Suprapubic skin (tissue), 4 donors: Measurements from ENCODE around the gene PSMG3. TPM values are rescaled to one million over a fixed set of nuclear protein-coding genes. Genes with fewer than 3 reads are reported as not detected.

ENCODE experiments used
- DNase-seq, 2 donors: peaks; one replicate each; pipeline ENCODE4 v3.0.0-alpha.2; 2019; ENCODE audit warnings: low spot score in 2 of 2
- H3K27ac ChIP-seq: fragments of 200-600 bp; sonication (generic); one replicate; pipeline ENCODE4 v1.5.1; 2019
- H3K27me3 ChIP-seq: fragments of 200-600 bp; sonication (generic); one replicate; pipeline ENCODE4 v1.5.1; 2019
- H3K36me3 ChIP-seq: fragments of 200-600 bp; sonication (generic); one replicate; pipeline ENCODE4 v1.5.1; 2019
- H3K4me1 ChIP-seq: fragments of 200-600 bp; sonication (generic); one replicate; pipeline ENCODE4 v1.5.1; 2019
- H3K4me3 ChIP-seq: fragments of 200-600 bp; sonication (generic); one replicate; pipeline ENCODE4 v1.5.1; 2019; ENCODE audit warnings: mild to moderate bottlenecking
- H3K9me3 ChIP-seq: fragments of 200-600 bp; sonication (generic); one replicate; pipeline ENCODE4 v1.5.1; 2019
- CTCF ChIP-seq, 2 donors: fragments of 200-600 bp in 1 of 2; fragments of 450-650 bp in 1 of 2; sonication (generic) in 1 of 2; IDR thresholded peaks; one replicate each; pipeline ENCODE4 v1.5.1; 2016 to 2019; ENCODE audit warnings: antibody characterized with exemption in 2 of 2, mild to moderate bottlenecking in 1 of 2, moderate library complexity in 1 of 2
- EP300 ChIP-seq: sonication (generic); formaldehyde crosslinking; IDR thresholded peaks from one replicate; pipeline ENCODE4 v1.6.1; 2017; ENCODE audit warnings: antibody characterized with exemption
- POLR2A ChIP-seq, 2 donors: fragments of 450-650 bp; IDR thresholded peaks; one replicate each; pipeline ENCODE4 v1.6.1; 2017; ENCODE audit warnings: antibody characterized with exemption in 2 of 2, mild to moderate bottlenecking in 2 of 2, moderate library complexity in 2 of 2
- POLR2AphosphoS5 ChIP-seq, 3 donors: sonication (generic); formaldehyde crosslinking; IDR thresholded peaks; one replicate each; pipeline ENCODE4 v1.6.1; 2017; ENCODE audit warnings: antibody characterized with exemption in 3 of 3
- WGBS: methylation state at CpG from one replicate; pipeline ENCODE4 v1.1.5; 2018; 5-methylcytosine and 5-hydroxymethylcytosine counted together
- total RNA-seq, 4 donors: library from RNA; depleted of rRNA; stranded (reverse); fragments of >200 nt; gene quantifications; one replicate each; pipeline ENCODE4 v1.1.0, GENCODE V29; 2016

PSMG3 gene
- total RNA-seq, 4 donors from 2014 or later: 35.7 to 79.0 (median 62.0) TPM

GRCh38 chr7:1539882-1540775 lies 29.7 kb downstream of the PSMG3 start:
- H3K36me3 ChIP-seq: peaks cover 46% of the 10 kb centered on the region
- H3K4me1 ChIP-seq: peaks cover 53% of the 10 kb centered on the region
- peak in 1 of 2 donors; percentile 64 for DNase-seq
- H3K27me3 ChIP-seq: no peaks in the 10 kb centered on the region
- no peaks in the 10 kb centered on the region for H3K9me3 ChIP-seq
- no peak overlapping the region for H3K4me3 ChIP-seq
- H3K27ac ChIP-seq: no peak overlapping the region
- TF ChIP-seq CTCF (IDR thresholded peaks at IDR 0.05): no peak
- TF ChIP-seq POLR2A (IDR thresholded peaks at IDR 0.05): no peak
- TF ChIP-seq POLR2AphosphoS5 (IDR thresholded peaks at IDR 0.05): no peak
- TF ChIP-seq EP300: no peak
- WGBS: 98% methylated on average over 34 of the region's 73 CpGs

DNA sequence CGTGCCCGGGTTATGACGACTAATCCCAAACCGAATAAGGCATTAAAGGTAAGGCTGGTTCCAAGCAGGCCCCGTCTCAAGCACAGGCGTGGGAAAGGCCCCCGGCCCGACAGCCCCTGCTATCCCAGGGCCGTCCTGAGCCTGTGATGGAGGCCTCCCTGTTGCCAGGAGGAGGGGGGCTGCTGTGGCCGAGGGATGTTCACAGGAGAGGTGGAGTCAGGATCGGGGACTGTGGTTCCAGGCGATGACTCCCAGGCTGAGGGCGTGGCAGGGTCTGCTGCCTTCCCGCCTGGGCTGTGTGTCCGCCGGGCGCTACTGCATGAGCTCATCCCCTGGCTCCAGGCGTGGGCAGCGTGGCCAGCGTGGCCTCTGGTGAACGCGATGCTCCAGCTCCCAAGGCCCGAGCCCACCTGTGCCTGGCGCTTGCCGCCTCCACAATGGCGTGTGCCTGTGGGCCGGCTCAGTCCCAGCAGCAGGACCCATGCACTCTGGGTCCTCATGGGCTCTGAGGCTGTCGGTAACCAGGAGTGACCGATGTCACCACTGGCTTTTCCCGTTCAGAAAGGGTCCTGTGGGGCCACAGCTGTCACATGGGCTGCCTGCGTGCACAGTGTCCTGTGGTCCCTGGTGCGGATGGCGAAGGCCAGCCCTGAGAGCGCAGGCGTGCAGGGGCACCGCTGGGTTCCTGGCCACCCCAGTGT lies 30.5 kb downstream of the PSMG3 start:
- TF ChIP-seq POLR2A (IDR thresholded peaks at IDR 0.05) (no peak), POLR2AphosphoS5 (IDR thresholded peaks at IDR 0.05) (no peak)
- peak in 1 of 2 donors; percentile 61 for DNase-seq
- peaks cover 46% of the 10 kb centered on the region for H3K36me3 ChIP-seq
- H3K27ac ChIP-seq: peak overlapping the region; percentile 92
- no peaks in the 10 kb centered on the region for H3K27me3 ChIP-seq
- H3K9me3 ChIP-seq: no peaks in the 10 kb centered on the region
- 80% methylated on average over 1 of the region's 36 CpGs for WGBS
- no peak overlapping the region for H3K4me3 ChIP-seq
- peaks cover 54% of the 10 kb centered on the region for H3K4me1 ChIP-seq

DNA sequence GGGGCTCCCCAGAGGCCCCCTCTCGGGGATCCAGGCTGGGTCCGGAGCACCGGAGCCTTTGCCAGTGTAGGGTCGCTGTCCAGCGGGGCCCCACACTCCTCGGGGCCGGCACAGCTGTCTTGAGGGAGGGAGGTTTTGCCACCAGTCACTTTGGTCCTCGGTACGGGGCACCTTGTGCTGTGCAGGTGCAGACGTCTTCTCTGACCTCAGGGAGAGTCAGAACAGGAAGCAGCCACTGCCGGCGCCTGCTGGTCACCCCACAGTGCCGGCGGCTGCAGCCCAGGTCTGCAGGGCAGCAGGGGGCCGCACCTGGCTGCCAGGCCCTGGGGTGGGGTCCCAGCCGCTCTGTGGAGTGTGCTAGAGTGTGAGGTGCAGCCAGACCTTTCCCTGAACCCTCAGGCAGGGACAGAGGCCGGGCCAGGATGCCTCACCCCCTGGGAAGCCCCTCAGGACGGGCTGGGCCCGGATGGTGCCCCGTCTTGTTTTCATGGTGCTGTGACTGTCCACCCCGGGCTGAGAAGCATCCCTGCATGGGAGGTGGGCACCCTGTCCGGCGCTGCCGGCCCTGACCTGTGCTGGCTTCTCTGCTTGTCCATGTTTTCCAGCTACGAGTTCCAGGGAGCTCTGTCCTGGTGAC lies 31.2 kb downstream of the PSMG3 start:
- H3K4me3 ChIP-seq: peak overlapping the region; percentile 56
- no peaks in the 10 kb centered on the region for H3K9me3 ChIP-seq
- WGBS: no CpG with 5 or more reads among the region's 25 CpGs
- H3K27me3 ChIP-seq: no peaks in the 10 kb centered on the region
- DNase-seq: peak in 1 of 2 donors; percentile 77
- H3K4me1 ChIP-seq: peaks cover 54% of the 10 kb centered on the region
- TF ChIP-seq POLR2AphosphoS5 (IDR thresholded peaks at IDR 0.05) (no peak), CTCF (IDR thresholded peaks at IDR 0.05) (no peak)
- peaks cover 46% of the 10 kb centered on the region for H3K36me3 ChIP-seq
- H3K27ac ChIP-seq: peak overlapping the region; percentile 92

DNA sequence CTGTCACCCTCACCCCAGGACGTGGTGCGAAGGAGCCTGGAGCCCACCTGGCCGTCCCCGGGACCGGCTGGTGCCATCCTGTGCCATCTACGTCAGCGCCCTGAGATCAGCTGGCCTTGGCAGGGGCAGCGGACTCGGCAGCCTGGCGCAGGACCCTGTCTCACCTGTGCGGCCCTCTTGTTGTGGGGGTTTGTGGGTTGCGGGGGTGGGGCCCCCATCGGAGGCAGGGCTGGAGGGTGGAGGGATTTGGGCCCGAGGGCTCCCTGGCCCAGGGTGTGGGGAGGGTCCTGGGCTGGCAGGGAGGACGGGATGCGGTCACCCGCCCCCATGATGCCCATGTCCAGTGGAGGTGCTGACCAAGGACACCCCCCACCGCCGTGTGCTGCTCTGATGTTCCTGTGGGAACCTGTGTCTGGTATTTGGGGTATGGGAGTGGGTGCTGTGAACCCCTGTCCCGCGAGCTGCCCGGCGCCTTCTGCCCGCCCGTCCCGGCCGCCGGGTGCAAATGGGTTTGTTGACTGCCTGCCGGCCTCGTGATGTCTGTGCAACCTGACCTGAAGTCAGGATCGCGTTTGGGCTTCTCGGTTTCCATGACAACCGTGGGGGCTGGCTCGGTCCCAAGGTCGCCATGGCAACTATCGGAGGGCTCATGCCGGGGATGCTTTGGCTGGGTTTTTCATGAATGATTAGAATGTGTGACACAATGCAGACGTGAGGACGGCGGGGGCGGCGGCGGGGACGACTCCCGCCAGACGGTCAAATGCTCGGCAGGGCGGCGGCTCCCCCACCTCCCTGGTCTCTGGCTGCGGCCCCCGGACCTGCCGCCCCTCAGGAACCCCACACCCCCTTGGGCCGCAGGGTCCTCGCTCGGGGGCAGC lies 32.1 kb downstream of the PSMG3 start:
- 23% methylated on average over 4 of the region's 56 CpGs for WGBS
- peak; percentile 94 for DNase-seq
- peaks cover 59% of the 10 kb centered on the region for H3K4me1 ChIP-seq
- H3K27me3 ChIP-seq: no peaks in the 10 kb centered on the region
- peak overlapping the region; percentile 56 for H3K4me3 ChIP-seq
- TF ChIP-seq POLR2AphosphoS5 (IDR thresholded peaks at IDR 0.05): peak; percentile 24 to 71 (median 39)
- TF ChIP-seq EP300: no peak
- TF ChIP-seq CTCF (IDR thresholded peaks at IDR 0.05): no peak
- peak in 1 of 2 donors; percentile 8 for TF ChIP-seq POLR2A (IDR thresholded peaks at IDR 0.05)
- H3K36me3 ChIP-seq: peaks cover 44% of the 10 kb centered on the region
- H3K9me3 ChIP-seq: no peaks in the 10 kb centered on the region
- peak overlapping the region; percentile 92 for H3K27ac ChIP-seq
